ENCODE results near the gene KLHL29. TPM values are rescaled to one million over a fixed set of nuclear protein-coding genes. Genes with fewer than 3 reads are reported as not detected.
A peak's percentile ranks its signal among the peaks of the same experiment; 100 is the strongest.

KLHL29 gene
- total RNA-seq, 2 donors from 2014 or later, result 1.0 to 2.4 TPM

GRCh38 chr2:23626701-23627230, 241.8 kb downstream of the KLHL29 start:
- H3K4me3 Mint-ChIP-seq, result no peak overlapping the region
- no peak for TF ChIP-seq CTCF (conservative IDR thresholded peaks at IDR 0.05)
- H3K9me3 ChIP-seq (ENCODE audit: control insufficient read depth, low read length), result peaks cover 25% of the 10 kb centered on the region
- no peaks in the 10 kb centered on the region for H3K4me1 ChIP-seq (ENCODE audit: control insufficient read depth, insufficient read depth, low read length)
- no peaks in the 10 kb centered on the region for H3K36me3 Mint-ChIP-seq (ENCODE audit: low read depth)
- H3K27ac Mint-ChIP-seq, result no peak overlapping the region
- H3K27me3 ChIP-seq (ENCODE audit: control insufficient read depth, insufficient read depth, low read length, poor library complexity, severe bottlenecking), result no peaks in the 10 kb centered on the region
- H3K9me3 Mint-ChIP-seq, result peaks cover 6% of the 10 kb centered on the region
- H3K4me3 ChIP-seq (ENCODE audit: low read length), result no peak overlapping the region
- H3K27me3 Mint-ChIP-seq (ENCODE audit: insufficient read depth), result no peaks in the 10 kb centered on the region
- peaks cover 16% of the 10 kb centered on the region for H3K4me1 Mint-ChIP-seq
- H3K9ac ChIP-seq (ENCODE audit: extremely low read depth, low read length, poor library complexity, severe bottlenecking), result no peak overlapping the region
- DNase-seq, result no peak
- no peaks in the 10 kb centered on the region for H3K36me3 ChIP-seq (ENCODE audit: control insufficient read depth, insufficient read depth, low read length)
- H3K27ac ChIP-seq (ENCODE audit: low read depth, low read length), result no peak overlapping the region
- 94% methylated on average over 16 to 17 of the region's 17 CpGs for WGBS, 2 experiments (ENCODE audit: insufficient coverage in 1 of 2, insufficient read length in 1 of 2)

- H3K27ac Mint-ChIP-seq, result no peak overlapping the region
- H3K4me3 Mint-ChIP-seq, result no peak overlapping the region
Observed at GRCh38 chr2:23627236-23628009, 242.4 kb downstream of the KLHL29 start.

More at GRCh38 chr2:23627236-23628009, 242.4 kb downstream of the KLHL29 start:
- no peak for TF ChIP-seq CTCF (conservative IDR thresholded peaks at IDR 0.05)
- Histone ChIP-seq H3K36me3 (ENCODE audit: control insufficient read depth, insufficient read depth, low read length) (no peaks in the 10 kb centered on the region), H3K4me1 (ENCODE audit: control insufficient read depth, insufficient read depth, low read length) (no peaks in the 10 kb centered on the region), H3K9me3 (ENCODE audit: control insufficient read depth, low read length) (peaks cover 25% of the 10 kb centered on the region), H3K27me3 (ENCODE audit: control insufficient read depth, insufficient read depth, low read length, poor library complexity, severe bottlenecking) (no peaks in the 10 kb centered on the region), H3K27ac (ENCODE audit: low read depth, low read length) (peak overlapping the region; percentile 32), H3K4me3 (ENCODE audit: low read length) (no peak overlapping the region), H3K9ac (ENCODE audit: extremely low read depth, low read length, poor library complexity, severe bottlenecking) (no peak overlapping the region)
- H3K9me3 Mint-ChIP-seq, result peaks cover 6% of the 10 kb centered on the region
- peaks cover 16% of the 10 kb centered on the region for H3K4me1 Mint-ChIP-seq
- no peak for DNase-seq
- 84 to 88% methylated on average over 18 to 30 of the region's 30 CpGs for WGBS, 2 experiments (ENCODE audit: insufficient coverage in 1 of 2, insufficient read length in 1 of 2)
- H3K36me3 Mint-ChIP-seq (ENCODE audit: low read depth), result no peaks in the 10 kb centered on the region
- H3K27me3 Mint-ChIP-seq (ENCODE audit: insufficient read depth), result no peaks in the 10 kb centered on the region

All from endodermal cell (in vitro differentiated cells).